ENCODE data around the gene SLC6A15.
A peak's percentile ranks its signal among the peaks of the same experiment; 100 is the strongest.

SLC6A15 gene

GRCh38 chr12:84929501-84929900 lies 16.9 kb upstream of the SLC6A15 start:
- Histone ChIP-seq H3K27me3 (replicated peaks in 2 of 5; ENCODE audit: control insufficient read depth in 4 of 5, insufficient read depth in 5 of 5, low read length in 4 of 5) (peaks cover 0 to 11% (median 0%) of the 10 kb centered on the region in 5 experiments), H3K9me3 (ENCODE audit: control extremely low read depth in 1 of 5, control insufficient read depth in 4 of 5, insufficient read depth in 2 of 5, low read depth in 1 of 5, low read length in 4 of 5) (no peaks in the 10 kb centered on the region), H3K4me1 (ENCODE audit: control extremely low read depth in 1 of 4, control insufficient read depth in 4 of 4, insufficient read depth in 4 of 4, low read length in 3 of 4) (no peaks in the 10 kb centered on the region), H3K36me3 (ENCODE audit: control insufficient read depth in 4 of 4, insufficient read depth in 4 of 4, low read length in 3 of 4) (no peaks in the 10 kb centered on the region), H3K4me3 (ENCODE audit: control insufficient read depth in 1 of 7, extremely low read depth in 1 of 7, insufficient read depth in 4 of 7, low read depth in 2 of 7, low read length in 6 of 7) (no peak overlapping the region), H3K27ac (ENCODE audit: insufficient read depth in 1 of 2, low read depth in 1 of 2, low read length in 2 of 2, poor library complexity in 1 of 2, severe bottlenecking in 2 of 2) (no peak overlapping the region)
- POLR2A ChIA-PET: no interaction called here
- no peak for DNase-seq
- WGBS (ENCODE audit: insufficient coverage): 100% methylated on average over 1 of the region's 1 CpG
- CTCF ChIA-PET: interaction anchor here (1.3 kb wide), 1 partner anchor 37 kb away, joined by 3 read pairs; no protein-coding TSS in a partner anchor

- Histone ChIP-seq H3K4me3 (ENCODE audit: control insufficient read depth in 1 of 7, extremely low read depth in 1 of 7, insufficient read depth in 4 of 7, low read depth in 2 of 7, low read length in 6 of 7) (no peak overlapping the region), H3K27me3 (replicated peaks in 2 of 5; ENCODE audit: control insufficient read depth in 4 of 5, insufficient read depth in 5 of 5, low read length in 4 of 5) (peaks cover 0 to 19% (median 2%) of the 10 kb centered on the region in 5 experiments), H3K27ac (ENCODE audit: insufficient read depth in 1 of 2, low read depth in 1 of 2, low read length in 2 of 2, poor library complexity in 1 of 2, severe bottlenecking in 2 of 2) (no peak overlapping the region), H3K36me3 (ENCODE audit: control insufficient read depth in 4 of 4, insufficient read depth in 4 of 4, low read length in 3 of 4) (no peaks in the 10 kb centered on the region), H3K9me3 (ENCODE audit: control extremely low read depth in 1 of 5, control insufficient read depth in 4 of 5, insufficient read depth in 2 of 5, low read depth in 1 of 5, low read length in 4 of 5) (no peaks in the 10 kb centered on the region), H3K4me1 (ENCODE audit: control extremely low read depth in 1 of 4, control insufficient read depth in 4 of 4, insufficient read depth in 4 of 4, low read length in 3 of 4) (no peaks in the 10 kb centered on the region)
- ChIA-PET CTCF (no interaction called here), POLR2A (no interaction called here)
- 0% methylated on average over 1 of the region's 2 CpGs for WGBS (ENCODE audit: insufficient coverage)
- DNase-seq: peak in 2 of 3 donors; percentile 6 to 10
These were observed 12.4 kb upstream of the SLC6A15 start for GRCh38 chr12:84924981-84925380.

GRCh38 chr12:84922693-84923092 lies 10.1 kb upstream of the SLC6A15 start:
- peaks cover 0 to 19% (median 2%) of the 10 kb centered on the region in 5 experiments for H3K27me3 ChIP-seq (replicated peaks in 2 of 5; ENCODE audit: control insufficient read depth in 4 of 5, insufficient read depth in 5 of 5, low read length in 4 of 5)
- H3K36me3 ChIP-seq (ENCODE audit: control insufficient read depth in 4 of 4, insufficient read depth in 4 of 4, low read length in 3 of 4): no peaks in the 10 kb centered on the region
- DNase-seq: no peak
- ChIA-PET CTCF (no interaction called here), POLR2A (no interaction called here)
- H3K4me1 ChIP-seq (ENCODE audit: control extremely low read depth in 1 of 4, control insufficient read depth in 4 of 4, insufficient read depth in 4 of 4, low read length in 3 of 4): no peaks in the 10 kb centered on the region
- H3K27ac ChIP-seq (ENCODE audit: insufficient read depth in 1 of 2, low read depth in 1 of 2, low read length in 2 of 2, poor library complexity in 1 of 2, severe bottlenecking in 2 of 2): no peak overlapping the region
- no peaks in the 10 kb centered on the region for H3K9me3 ChIP-seq (ENCODE audit: control extremely low read depth in 1 of 5, control insufficient read depth in 4 of 5, insufficient read depth in 2 of 5, low read depth in 1 of 5, low read length in 4 of 5)
- H3K4me3 ChIP-seq (ENCODE audit: control insufficient read depth in 1 of 7, extremely low read depth in 1 of 7, insufficient read depth in 4 of 7, low read depth in 2 of 7, low read length in 6 of 7): no peak overlapping the region
- WGBS (ENCODE audit: insufficient coverage): 96% methylated on average over 2 of the region's 2 CpGs

- Histone ChIP-seq H3K36me3 (ENCODE audit: control insufficient read depth in 4 of 4, insufficient read depth in 4 of 4, low read length in 3 of 4) (no peaks in the 10 kb centered on the region), H3K27me3 (replicated peaks in 2 of 5; ENCODE audit: control insufficient read depth in 4 of 5, insufficient read depth in 5 of 5, low read length in 4 of 5) (peaks cover 0 to 15% (median 2%) of the 10 kb centered on the region in 5 experiments), H3K27ac (ENCODE audit: insufficient read depth in 1 of 2, low read depth in 1 of 2, low read length in 2 of 2, poor library complexity in 1 of 2, severe bottlenecking in 2 of 2) (no peak overlapping the region), H3K4me1 (ENCODE audit: control extremely low read depth in 1 of 4, control insufficient read depth in 4 of 4, insufficient read depth in 4 of 4, low read length in 3 of 4) (no peaks in the 10 kb centered on the region), H3K4me3 (ENCODE audit: control insufficient read depth in 1 of 7, extremely low read depth in 1 of 7, insufficient read depth in 4 of 7, low read depth in 2 of 7, low read length in 6 of 7) (no peak overlapping the region), H3K9me3 (ENCODE audit: control extremely low read depth in 1 of 5, control insufficient read depth in 4 of 5, insufficient read depth in 2 of 5, low read depth in 1 of 5, low read length in 4 of 5) (no peaks in the 10 kb centered on the region)
- ChIA-PET CTCF (no interaction called here), POLR2A (no interaction called here)
- no CpG with 5 or more reads among the region's 1 CpG for WGBS (ENCODE audit: insufficient coverage)
- DNase-seq: no peak
These were observed 7.7 kb upstream of the SLC6A15 start for GRCh38 chr12:84920331-84920730.

GRCh38 chr12:84919271-84919670 lies 6.7 kb upstream of the SLC6A15 start:
- WGBS (ENCODE audit: insufficient coverage): no CpG with 5 or more reads among the region's 1 CpG
- Histone ChIP-seq H3K27me3 (replicated peaks in 2 of 5; ENCODE audit: control insufficient read depth in 4 of 5, insufficient read depth in 5 of 5, low read length in 4 of 5) (peaks cover 0 to 23% (median 2%) of the 10 kb centered on the region in 5 experiments), H3K4me1 (ENCODE audit: control extremely low read depth in 1 of 4, control insufficient read depth in 4 of 4, insufficient read depth in 4 of 4, low read length in 3 of 4) (no peaks in the 10 kb centered on the region), H3K4me3 (ENCODE audit: control insufficient read depth in 1 of 7, extremely low read depth in 1 of 7, insufficient read depth in 4 of 7, low read depth in 2 of 7, low read length in 6 of 7) (no peak overlapping the region), H3K9me3 (ENCODE audit: control extremely low read depth in 1 of 5, control insufficient read depth in 4 of 5, insufficient read depth in 2 of 5, low read depth in 1 of 5, low read length in 4 of 5) (no peaks in the 10 kb centered on the region), H3K27ac (ENCODE audit: insufficient read depth in 1 of 2, low read depth in 1 of 2, low read length in 2 of 2, poor library complexity in 1 of 2, severe bottlenecking in 2 of 2) (no peak overlapping the region), H3K36me3 (ENCODE audit: control insufficient read depth in 4 of 4, insufficient read depth in 4 of 4, low read length in 3 of 4) (no peaks in the 10 kb centered on the region)
- no peak for DNase-seq
- ChIA-PET POLR2A (no interaction called here), CTCF (no interaction called here)

GRCh38 chr12:84913129-84913515 lies 523 bp upstream of the SLC6A15 start:
- no peak for DNase-seq

GRCh38 chr12:84911271-84912197 lies 1.1 kb downstream of the SLC6A15 start:
- Histone ChIP-seq H3K27ac (ENCODE audit: insufficient read depth in 1 of 2, low read depth in 1 of 2, low read length in 2 of 2, poor library complexity in 1 of 2, severe bottlenecking in 2 of 2) (no peak overlapping the region), H3K27me3 (replicated peaks in 2 of 5; ENCODE audit: control insufficient read depth in 4 of 5, insufficient read depth in 5 of 5, low read length in 4 of 5) (peaks cover 6 to 78% (median 37%) of the 10 kb centered on the region in 5 experiments), H3K9me3 (ENCODE audit: control extremely low read depth in 1 of 5, control insufficient read depth in 4 of 5, insufficient read depth in 2 of 5, low read depth in 1 of 5, low read length in 4 of 5) (peaks cover 0 to 6% (median 0%) of the 10 kb centered on the region in 5 experiments), H3K4me3 (ENCODE audit: control insufficient read depth in 1 of 7, extremely low read depth in 1 of 7, insufficient read depth in 4 of 7, low read depth in 2 of 7, low read length in 6 of 7) (peak overlapping the region in 1 of 7 experiments; percentile 45), H3K4me1 (ENCODE audit: control extremely low read depth in 1 of 4, control insufficient read depth in 4 of 4, insufficient read depth in 4 of 4, low read length in 3 of 4) (peaks cover 0 to 21% (median 12%) of the 10 kb centered on the region in 4 experiments), H3K36me3 (ENCODE audit: control insufficient read depth in 4 of 4, insufficient read depth in 4 of 4, low read length in 3 of 4) (no peaks in the 10 kb centered on the region)
- DNase-seq: peak; percentile 29 to 79 (median 67)
- POLR2A ChIA-PET: no interaction called here
- 1% methylated on average over 43 of the region's 48 CpGs for WGBS (ENCODE audit: insufficient coverage)
- CTCF ChIA-PET: interaction anchor here (0.6 to 1.2 kb wide), 2 partner anchors 37 to 737 kb away, joined by 3 read pairs; no protein-coding TSS in a partner anchor

More at GRCh38 chr12:84913129-84913515, 523 bp upstream of the SLC6A15 start:
- peaks cover 0 to 21% (median 12%) of the 10 kb centered on the region in 4 experiments for H3K4me1 ChIP-seq (ENCODE audit: control extremely low read depth in 1 of 4, control insufficient read depth in 4 of 4, insufficient read depth in 4 of 4, low read length in 3 of 4)
- POLR2A ChIA-PET: no interaction called here
- no peak overlapping the region for H3K27ac ChIP-seq (ENCODE audit: insufficient read depth in 1 of 2, low read depth in 1 of 2, low read length in 2 of 2, poor library complexity in 1 of 2, severe bottlenecking in 2 of 2)
- CTCF ChIA-PET: interaction anchor here (1.1 kb wide), 1 partner anchor 41 kb away, joined by 3 read pairs; no protein-coding TSS in a partner anchor
- peak overlapping the region in 2 of 7 experiments; percentile 19 to 40 for H3K4me3 ChIP-seq (ENCODE audit: control insufficient read depth in 1 of 7, extremely low read depth in 1 of 7, insufficient read depth in 4 of 7, low read depth in 2 of 7, low read length in 6 of 7)
- H3K27me3 ChIP-seq (replicated peaks in 2 of 5; ENCODE audit: control insufficient read depth in 4 of 5, insufficient read depth in 5 of 5, low read length in 4 of 5): peaks cover 6 to 69% (median 37%) of the 10 kb centered on the region in 5 experiments
- no peaks in the 10 kb centered on the region for H3K36me3 ChIP-seq (ENCODE audit: control insufficient read depth in 4 of 4, insufficient read depth in 4 of 4, low read length in 3 of 4)
- 18% methylated on average over 7 of the region's 9 CpGs for WGBS (ENCODE audit: insufficient coverage)
- peaks cover 0 to 6% (median 0%) of the 10 kb centered on the region in 5 experiments for H3K9me3 ChIP-seq (ENCODE audit: control extremely low read depth in 1 of 5, control insufficient read depth in 4 of 5, insufficient read depth in 2 of 5, low read depth in 1 of 5, low read length in 4 of 5)
